B cell (primary cell): ENCODE data around the gene PEX11G. TPM values are rescaled to one million over a fixed set of nuclear protein-coding genes. Genes with fewer than 3 reads are reported as not detected.

Experiments used
- ATAC-seq: fragments of 200-7000 bp; cut with Tn5 transposase; one replicate; pipeline ENCODE4 v1.10.0; 2021; ENCODE audit warnings: low read depth, mild to moderate bottlenecking, moderate number of reproducible peaks, moderate library complexity
- CTCF ChIA-PET: fragments of 350-600 bp; sonication (Branson Sonifier 250); formaldehyde crosslinking; loops from one replicate; lab custom pipeline; 2021; ENCODE audit warnings: antibody characterized with exemption, inconsistent platforms; lab: Charles Lee
- POLR2A ChIA-PET: fragments of 350-600 bp; sonication (Branson Sonifier 250); formaldehyde crosslinking; loops from one replicate; lab custom pipeline; 2021; ENCODE audit warnings: antibody characterized with exemption; lab: Charles Lee
- DNase-seq: peaks from one replicate; pipeline ENCODE4 v3.0.0; 2013
- H2AFZ ChIP-seq: 2 replicates; pipeline ENCODE4 v1.6.1; 2012; ENCODE audit warnings: mild to moderate bottlenecking, low read depth, low read length; ENCODE audit not compliant: insufficient read depth, poor library complexity, severe bottlenecking
- H3K27ac ChIP-seq, 2 donors: 1 replicate in 1 of 2; 2 replicates in 1 of 2; pipeline ENCODE4 v1.5.1; 2012 to 2013; ENCODE audit warnings: low read length in 2 of 2, mild to moderate bottlenecking in 2 of 2, moderate library complexity in 1 of 2
- H3K27me3 ChIP-seq, 4 experiments: fragments of 200-600 bp in 1 of 4; sonication (generic) in 1 of 4; replicated peaks in 1 of 4; 1 replicate in 2 of 4; 2 replicates in 2 of 4; pipeline versions ENCODE4 v1.6.1 to v1.7.0; 2013 to 2016; ENCODE audit warnings: low read length in 3 of 4, mild to moderate bottlenecking in 2 of 4, mixed read lengths in 1 of 4, moderate library complexity in 1 of 4; ENCODE audit not compliant: insufficient read depth in 4 of 4, control insufficient read depth in 3 of 4; ENCODE audit errors: control extremely low read depth in 1 of 4
- H3K36me3 ChIP-seq, 2 experiments: replicated peaks in 1 of 2; 1 replicate in 1 of 2; 2 replicates in 1 of 2; pipeline versions ENCODE4 v1.6.1 to v1.7.1; 2013; ENCODE audit warnings: low read length in 1 of 2; ENCODE audit not compliant: insufficient read depth in 2 of 2, control insufficient read depth in 1 of 2; ENCODE audit errors: control extremely low read depth in 1 of 2, extremely low read depth in 1 of 2
- H3K4me1 ChIP-seq, 2 donors: fragments of 200-600 bp in 1 of 2; sonication (generic) in 1 of 2; 1 replicate in 1 of 2; 2 replicates in 1 of 2; pipeline versions ENCODE4 v1.5.1 to v1.6.1; 2013 to 2017; ENCODE audit warnings: low read length in 2 of 2; ENCODE audit not compliant: control insufficient read depth in 2 of 2, insufficient read depth in 2 of 2
- H3K4me2 ChIP-seq: replicated peaks from 2 replicates; pipeline ENCODE3; 2012; ENCODE audit warnings: mild to moderate bottlenecking, low read depth, low read length; ENCODE audit not compliant: poor library complexity, severe bottlenecking
- H3K4me3 ChIP-seq, 5 experiments: fragments of 200-600 bp in 1 of 5; sonication (generic) in 1 of 5; 1 replicate in 3 of 5; 2 replicates in 2 of 5; pipeline versions ENCODE4 v1.5.1 to v1.7.0; 2011 to 2016; ENCODE audit warnings: low read length in 4 of 5, mild to moderate bottlenecking in 4 of 5, low read depth in 2 of 5, control low read depth in 1 of 5, moderate library complexity in 1 of 5; ENCODE audit not compliant: insufficient read depth in 1 of 5; ENCODE audit errors: control extremely low read depth in 1 of 5, extremely low read depth in 1 of 5
- H3K79me2 ChIP-seq: fragments of 200-600 bp; sonication (generic); one replicate; pipeline ENCODE4 v1.6.0; 2016; ENCODE audit warnings: low read length; ENCODE audit not compliant: control insufficient read depth, insufficient read depth
- H3K9ac ChIP-seq: fragments of 200-600 bp; sonication (generic); 2 replicates; pipeline ENCODE4 v1.6.1; 2017; ENCODE audit warnings: mild to moderate bottlenecking, low read length, moderate library complexity
- H3K9me3 ChIP-seq, 3 donors: one replicate each; pipeline versions ENCODE4 v1.6.1 to v1.7.1; 2013; ENCODE audit warnings: low read length in 2 of 3; ENCODE audit not compliant: control insufficient read depth in 2 of 3, insufficient read depth in 1 of 3; ENCODE audit errors: control extremely low read depth in 1 of 3
- H4K20me1 ChIP-seq: 2 replicates; pipeline ENCODE4 v1.6.0; 2012; ENCODE audit warnings: mild to moderate bottlenecking, low read length; ENCODE audit not compliant: insufficient read depth, control insufficient read depth, poor library complexity, severe bottlenecking
- H3K27ac Mint-ChIP-seq: one replicate; pipeline ENCODE4 v1.8.0; 2021; ENCODE audit warnings: mixed read lengths
- H3K27me3 Mint-ChIP-seq: one replicate; pipeline ENCODE4 v1.8.0; 2021; ENCODE audit warnings: mixed read lengths
- H3K4me1 Mint-ChIP-seq: one replicate; pipeline ENCODE4 v1.8.0; 2021; ENCODE audit warnings: mixed read lengths
- H3K4me3 Mint-ChIP-seq: one replicate; pipeline ENCODE4 v1.8.0; 2021; ENCODE audit warnings: mixed read lengths
- H3K9me3 Mint-ChIP-seq: one replicate; pipeline ENCODE4 v1.8.0; 2022; ENCODE audit warnings: mixed read lengths; ENCODE audit not compliant: insufficient read depth
- CTCF ChIP-seq: fragments of 200-600 bp; IDR thresholded peaks from one replicate; pipeline ENCODE4 v1.8.0; 2022; ENCODE audit warnings: antibody characterized with exemption, mild to moderate bottlenecking
- EZH2 ChIP-seq: IDR thresholded peaks from 2 replicates; pipeline ENCODE4 v1.6.1; 2012; ENCODE audit warnings: borderline replicate concordance, low read depth, mild to moderate bottlenecking, moderate library complexity, low read length; ENCODE audit not compliant: insufficient read depth, poor library complexity, severe bottlenecking
- WGBS: methylation state at CpG from one replicate; pipeline ENCODE4 v1.1.5; 2013; ENCODE audit warnings: missing lambda C conversion rate; ENCODE audit not compliant: insufficient coverage; 5-methylcytosine and 5-hydroxymethylcytosine counted together
- intact Hi-C: fragments of 100-400 bp; cut with micrococcal nuclease; formaldehyde crosslinking; loops from one replicate; pipeline ENCODE4 v1.10.0; 2022
- polyA plus RNA-seq: library from polyadenylated mRNA; depleted of rRNA; stranded (reverse); fragments of >200 nt; gene quantifications from 2 replicates; pipeline ENCODE4 v1.2.3, GENCODE V29; 2012
- total RNA-seq, 2 donors: library from RNA; stranded (reverse); fragments of 120-200 nt in 1 of 2; gene quantifications; 1 replicate in 1 of 2; 2 replicates in 1 of 2; pipeline versions ENCODE4 v1.2.3 to v1.2.4, GENCODE V29; 2013 to 2022

PEX11G gene
- total and polyA plus RNA-seq, 2 donors (not counting 1 experiment from before 2014, with no cell fraction given) = 0.40 to 0.62 TPM

- CTCF ChIA-PET = no interaction called here
Observed at GRCh38 chr19:7504684-7505083, 15.8 kb upstream of the PEX11G start.

GRCh38 chr19:7502552-7502951, 13.7 kb upstream of the PEX11G start:
- Mint-ChIP-seq H3K4me3 (no peak overlapping the region), H3K27me3 (peaks cover 35% of the 10 kb centered on the region), H3K4me1 (peaks cover 12% of the 10 kb centered on the region), H3K9me3 (no peaks in the 10 kb centered on the region), H3K27ac (no peak overlapping the region)
- H3K4me2 ChIP-seq = no peak overlapping the region
- H3K27ac ChIP-seq = no peak overlapping the region
- H3K4me3 ChIP-seq = no peak overlapping the region
- peaks cover 0 to 68% (median 26%) of the 10 kb centered on the region in 4 experiments for H3K27me3 ChIP-seq
- no peak overlapping the region for H3K9ac ChIP-seq
- H3K9me3 ChIP-seq = peaks cover 0 to 18% (median 0%) of the 10 kb centered on the region in 3 donors
- H3K4me1 ChIP-seq = peaks cover 20 to 21% of the 10 kb centered on the region in 2 donors
- no peak for TF ChIP-seq CTCF
- TF ChIP-seq EZH2 = no peak
- ChIA-PET POLR2A (no interaction called here), CTCF (no interaction called here)
- WGBS = 67% methylated on average over 1 of the region's 2 CpGs
- H2AFZ ChIP-seq = no peak overlapping the region
- no peak for ATAC-seq
- no peak for DNase-seq
- no peaks in the 10 kb centered on the region for H4K20me1 ChIP-seq
- no peaks in the 10 kb centered on the region for H3K79me2 ChIP-seq
- H3K36me3 ChIP-seq = no peaks in the 10 kb centered on the region
- intact Hi-C loops = no loop called here

More at GRCh38 chr19:7504684-7505083, 15.8 kb upstream of the PEX11G start:
- Histone ChIP-seq H3K9ac (no peak overlapping the region), H2AFZ (no peak overlapping the region), H3K36me3 (no peaks in the 10 kb centered on the region), H4K20me1 (no peaks in the 10 kb centered on the region), H3K27ac (no peak overlapping the region), H3K79me2 (no peaks in the 10 kb centered on the region), H3K4me2 (no peak overlapping the region), H3K27me3 (peaks cover 0 to 67% (median 26%) of the 10 kb centered on the region in 4 experiments), H3K9me3 (peaks cover 0 to 18% (median 0%) of the 10 kb centered on the region in 3 donors), H3K4me1 (peaks cover 20 to 21% of the 10 kb centered on the region in 2 donors), H3K4me3 (no peak overlapping the region)
- Mint-ChIP-seq H3K27me3 (peaks cover 33% of the 10 kb centered on the region), H3K9me3 (no peaks in the 10 kb centered on the region), H3K4me3 (no peak overlapping the region), H3K4me1 (peaks cover 12% of the 10 kb centered on the region), H3K27ac (no peak overlapping the region)
- ATAC-seq = no peak
- WGBS = 71% methylated on average over 2 of the region's 6 CpGs
- POLR2A ChIA-PET = no interaction called here
- intact Hi-C loops = loop anchor here (2.0 kb wide), 1 partner anchor 16 kb away; the partner anchor contains the start of gene PEX11G
- TF ChIP-seq CTCF (no peak), EZH2 (no peak)
- no peak for DNase-seq
